ENCODE measurements around the gene CACNA2D1.

CACNA2D1 gene

GRCh38 chr7:82468435-82468834, 24.9 kb upstream of the CACNA2D1 start:
- no peak overlapping the region for H3K4me3 ChIP-seq (ENCODE audit: control insufficient read depth, low read depth, low read length)
- DNase-seq (ENCODE audit: low read depth) = no peak
- TF ChIP-seq CTCF (IDR thresholded peaks at IDR 0.05; ENCODE audit: control insufficient read depth, insufficient read depth, low read depth, low read length, missing control alignments) = no peak

- no peak for TF ChIP-seq CTCF (IDR thresholded peaks at IDR 0.05; ENCODE audit: control insufficient read depth, insufficient read depth, low read depth, low read length, missing control alignments)
- DNase-seq (ENCODE audit: low read depth) = no peak
- H3K4me3 ChIP-seq (ENCODE audit: control insufficient read depth, low read depth, low read length) = no peak overlapping the region
Observed at GRCh38 chr7:82467020-82467419, 23.4 kb upstream of the CACNA2D1 start.

GRCh38 chr7:82464372-82464771, 20.8 kb upstream of the CACNA2D1 start:
- no peak for DNase-seq (ENCODE audit: low read depth)
- TF ChIP-seq CTCF (IDR thresholded peaks at IDR 0.05; ENCODE audit: control insufficient read depth, insufficient read depth, low read depth, low read length, missing control alignments) = no peak
- no peak overlapping the region for H3K4me3 ChIP-seq (ENCODE audit: control insufficient read depth, low read depth, low read length)

GRCh38 chr7:82455295-82455694, 11.7 kb upstream of the CACNA2D1 start:
- DNase-seq (ENCODE audit: low read depth) = no peak
- no peak overlapping the region for H3K4me3 ChIP-seq (ENCODE audit: control insufficient read depth, low read depth, low read length)
- TF ChIP-seq CTCF (IDR thresholded peaks at IDR 0.05; ENCODE audit: control insufficient read depth, insufficient read depth, low read depth, low read length, missing control alignments) = no peak

- TF ChIP-seq CTCF (IDR thresholded peaks at IDR 0.05; ENCODE audit: control insufficient read depth, insufficient read depth, low read depth, low read length, missing control alignments) = no peak
- DNase-seq (ENCODE audit: low read depth) = no peak
- no peak overlapping the region for H3K4me3 ChIP-seq (ENCODE audit: control insufficient read depth, low read depth, low read length)
Observed at GRCh38 chr7:82450759-82451158, 7.2 kb upstream of the CACNA2D1 start.

GRCh38 chr7:82449910-82450309, 6.3 kb upstream of the CACNA2D1 start:
- DNase-seq (ENCODE audit: low read depth) = no peak
- H3K4me3 ChIP-seq (ENCODE audit: control insufficient read depth, low read depth, low read length) = no peak overlapping the region
- no peak for TF ChIP-seq CTCF (IDR thresholded peaks at IDR 0.05; ENCODE audit: control insufficient read depth, insufficient read depth, low read depth, low read length, missing control alignments)

- DNase-seq (ENCODE audit: low read depth) = no peak
- H3K4me3 ChIP-seq (ENCODE audit: control insufficient read depth, low read depth, low read length) = no peak overlapping the region
- no peak for TF ChIP-seq CTCF (IDR thresholded peaks at IDR 0.05; ENCODE audit: control insufficient read depth, insufficient read depth, low read depth, low read length, missing control alignments)
Observed at GRCh38 chr7:82446897-82447296, 3.3 kb upstream of the CACNA2D1 start.
